Left lung (tissue), 10 donors: ENCODE results near the gene TMEM255B. TPM values are rescaled to one million over a fixed set of nuclear protein-coding genes. Genes with fewer than 3 reads are reported as not detected.
A peak's percentile ranks its signal among the peaks of the same experiment; 100 is the strongest.
"Not testable (repeated sequence)": the region's sequence is repeated elsewhere in the genome, so short reads cannot be mapped to it uniquely, and the experiment has no call there.

Experiments used
- ATAC-seq: fragments of 200-7000 bp; cut with Tn5 transposase; one replicate; pipeline ENCODE4 v1.9.1; 2020; ENCODE audit warnings: moderate library complexity
- DNase-seq, 4 donors: peaks; one replicate each; pipeline ENCODE4 v3.0.0-alpha.2; 2013 to 2020
- H3K27ac ChIP-seq, 2 donors: fragments of 200-600 bp; sonication (generic) in 1 of 2; one replicate each; pipeline versions ENCODE4 v1.5.0 to v1.8.0; 2020 to 2021
- H3K27me3 ChIP-seq, 2 donors: fragments of 200-600 bp; sonication (generic) in 1 of 2; one replicate each; pipeline versions ENCODE4 v1.5.0 to v1.8.0; 2020 to 2021
- H3K36me3 ChIP-seq, 2 donors: fragments of 200-600 bp; sonication (generic) in 1 of 2; one replicate each; pipeline versions ENCODE4 v1.5.0 to v1.8.0; 2020 to 2021
- H3K4me1 ChIP-seq, 2 donors: fragments of 200-600 bp; one replicate each; pipeline ENCODE4 v1.8.0; 2021
- H3K4me3 ChIP-seq, 2 donors: fragments of 200-600 bp; sonication (generic) in 1 of 2; one replicate each; pipeline versions ENCODE4 v1.5.0 to v1.8.0; 2020 to 2021; ENCODE audit warnings: mild to moderate bottlenecking in 1 of 2
- H3K9me3 ChIP-seq, 2 donors: fragments of 200-600 bp; sonication (generic) in 1 of 2; one replicate each; pipeline versions ENCODE4 v1.5.0 to v1.8.0; 2020 to 2021
- CTCF ChIP-seq, 2 donors: fragments of 200-600 bp; sonication (generic) in 1 of 2; IDR thresholded peaks; one replicate each; pipeline versions ENCODE4 v1.5.0 to v1.8.0; 2021; ENCODE audit warnings: antibody characterized with exemption in 2 of 2
- intact Hi-C, 2 donors: fragments of 100-400 bp; cut with DNase I; formaldehyde crosslinking; loops; one replicate each; pipeline versions ENCODE4 v1.11.2 to v1.14.2; 2022
- polyA plus RNA-seq, 6 donors: library from polyadenylated mRNA; unstranded; fragments of 120-200 nt; gene quantifications; one replicate each; pipeline ENCODE4 v1.2.1, GENCODE V29; 2013; ENCODE audit not compliant: insufficient read length in 6 of 6
- total RNA-seq, 2 donors: library from RNA; stranded (reverse); fragmentation: NEBNext Ultra II Directional; extraction: Animal tissue kit (Norgen Biotek cat#: 25700); gene quantifications; one replicate each; pipeline ENCODE4 v1.2.1, GENCODE V29; 2021
- donor health status: DM: no; HTN: yes; CAD: no.
- donor health status: DM: no; HTN: no; CAD: no.

The TMEM255B gene
- total and polyA plus RNA-seq, 8 donors, result 10.4 to 30.7 (median 15.7) TPM

- no peak for TF ChIP-seq CTCF (IDR thresholded peaks at IDR 0.05)
- Histone ChIP-seq H3K36me3 (peaks cover 0 to 63% of the 10 kb centered on the region in 2 donors), H3K27ac (no peak overlapping the region), H3K4me1 (peaks cover 0 to 8% of the 10 kb centered on the region in 2 donors), H3K4me3 (no peak overlapping the region), H3K27me3 (no peaks in the 10 kb centered on the region), H3K9me3 (no peaks in the 10 kb centered on the region)
- intact Hi-C loops, result no loop called here
- no peak for ATAC-seq
- peak in 1 of 4 donors; percentile 77 for DNase-seq
Measured at GRCh38 chr13:113825841-113826240, 66.8 kb downstream of the TMEM255B start.

- H3K27me3 ChIP-seq, ATAC-seq, DNase-seq, intact Hi-C loops, H3K4me3 ChIP-seq, H3K9me3 ChIP-seq, H3K27ac ChIP-seq, H3K4me1 ChIP-seq: not testable (repeated sequence)
- peaks cover 0 to 60% of the 10 kb centered on the region in 2 donors for H3K36me3 ChIP-seq
Measured at GRCh38 chr13:113826446-113826845, 67.4 kb downstream of the TMEM255B start.

DNA sequence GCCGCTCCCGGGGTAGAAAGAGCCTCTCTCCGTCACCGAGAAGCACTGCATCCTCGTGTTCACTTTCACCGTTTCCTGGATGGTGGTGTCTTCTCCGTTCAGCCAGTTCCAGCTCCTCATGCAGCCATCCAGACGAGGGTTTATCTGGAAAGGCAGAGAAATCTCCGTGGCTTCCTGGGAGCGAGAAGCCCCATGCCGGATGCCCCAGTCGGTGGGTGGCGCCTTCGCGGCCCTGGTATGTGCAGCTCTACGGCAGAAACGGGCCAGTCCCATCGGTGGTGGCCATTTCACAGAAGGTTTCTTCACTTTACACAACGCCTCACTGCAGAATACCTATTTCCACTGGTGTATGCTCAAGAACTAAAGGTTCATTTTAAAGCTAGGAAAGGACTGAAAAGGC is 68.0 kb downstream of the TMEM255B start:
- intact Hi-C loops, result no loop called here
- no peaks in the 10 kb centered on the region for H3K9me3 ChIP-seq
- DNase-seq, result no peak
- peaks cover 0 to under 1% of the 10 kb centered on the region in 2 donors for H3K4me1 ChIP-seq
- peaks cover 0 to 55% of the 10 kb centered on the region in 2 donors for H3K36me3 ChIP-seq
- TF ChIP-seq CTCF (IDR thresholded peaks at IDR 0.05), result no peak
- H3K4me3 ChIP-seq, result no peak overlapping the region
- H3K27ac ChIP-seq, result no peak overlapping the region
- no peak for ATAC-seq
- no peaks in the 10 kb centered on the region for H3K27me3 ChIP-seq

- no peak for TF ChIP-seq CTCF (IDR thresholded peaks at IDR 0.05)
Measured at GRCh38 chr13:113828282-113828825, 69.3 kb downstream of the TMEM255B start.

GRCh38 chr13:113830426-113830950 is 71.5 kb downstream of the TMEM255B start:
- DNase-seq, ATAC-seq, H3K27me3 ChIP-seq, H3K4me3 ChIP-seq, H3K9me3 ChIP-seq, H3K27ac ChIP-seq, intact Hi-C loops, H3K4me1 ChIP-seq: not testable (repeated sequence)
- peaks cover 0 to 57% of the 10 kb centered on the region in 2 donors for H3K36me3 ChIP-seq

More at GRCh38 chr13:113828282-113828825, 69.3 kb downstream of the TMEM255B start:
- Histone ChIP-seq H3K36me3 (peaks cover 0 to 52% of the 10 kb centered on the region in 2 donors), H3K27ac (no peak overlapping the region), H3K9me3 (no peaks in the 10 kb centered on the region), H3K4me1 (no peaks in the 10 kb centered on the region), H3K27me3 (no peaks in the 10 kb centered on the region), H3K4me3 (no peak overlapping the region)
- ATAC-seq (no peak), DNase-seq (no peak)
- intact Hi-C loops, result no loop called here

DNA sequence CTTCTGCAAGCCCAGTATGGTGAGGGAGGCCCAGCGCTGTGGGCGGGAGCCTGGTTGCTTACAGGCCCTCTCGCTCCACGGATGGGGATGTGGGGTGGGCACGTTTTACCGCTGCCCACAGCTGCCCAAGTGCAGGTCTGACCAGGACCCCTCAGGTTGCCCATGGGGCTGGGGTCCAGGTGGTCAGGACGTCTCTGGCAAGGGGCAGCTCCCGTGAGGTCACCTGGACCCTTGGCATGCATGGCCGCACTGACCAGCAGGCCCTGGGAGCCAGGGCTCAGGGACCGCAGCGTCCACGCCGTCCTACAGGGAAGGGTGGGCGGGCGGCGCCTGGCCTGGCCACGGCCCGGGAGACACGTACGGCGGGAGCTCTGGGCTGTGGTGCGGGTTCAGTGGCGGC is 72.0 kb downstream of the TMEM255B start:
- Histone ChIP-seq H3K27me3 (no peaks in the 10 kb centered on the region), H3K4me1 (no peaks in the 10 kb centered on the region), H3K27ac (no peak overlapping the region), H3K4me3 (no peak overlapping the region), H3K9me3 (no peaks in the 10 kb centered on the region), H3K36me3 (peaks cover 0 to 52% of the 10 kb centered on the region in 2 donors)
- no peak for TF ChIP-seq CTCF (IDR thresholded peaks at IDR 0.05)
- no peak for ATAC-seq
- peak in 1 of 4 donors; percentile 71 for DNase-seq
- intact Hi-C loops, result no loop called here
